Effector memory CD4-positive, alpha-beta T cell (primary cell): Measurements from ENCODE around the gene SSC5D.

Experiments used
- DNase-seq, 3 donors: peaks; one replicate each; pipeline ENCODE4 v3.0.0-alpha.2; 2020
- H3K27ac ChIP-seq: 2 replicates; pipeline ENCODE4 v1.7.0; 2013; ENCODE audit warnings: mild to moderate bottlenecking, low read length, moderate library complexity; ENCODE audit not compliant: insufficient read depth, poor library complexity, severe bottlenecking
- H3K27me3 ChIP-seq: replicated peaks from 2 replicates; pipeline ENCODE4 v1.7.0; 2013; ENCODE audit warnings: mild to moderate bottlenecking, low read length; ENCODE audit not compliant: insufficient read depth, control insufficient read depth, poor library complexity, severe bottlenecking
- H3K36me3 ChIP-seq: 2 replicates; pipeline ENCODE4 v1.7.0; 2013; ENCODE audit warnings: mild to moderate bottlenecking, low read length, moderate library complexity; ENCODE audit not compliant: control insufficient read depth, insufficient read depth
- H3K4me1 ChIP-seq: 2 replicates; pipeline ENCODE4 v1.7.0; 2013; ENCODE audit warnings: low read length, mild to moderate bottlenecking; ENCODE audit not compliant: control insufficient read depth, insufficient read depth, poor library complexity, severe bottlenecking
- H3K4me3 ChIP-seq: 2 replicates; pipeline ENCODE4 v1.7.0; 2013; ENCODE audit warnings: low read length, low read depth, mild to moderate bottlenecking; ENCODE audit not compliant: insufficient read depth, poor library complexity, severe bottlenecking
- H3K9me3 ChIP-seq: 2 replicates; pipeline ENCODE4 v1.7.0; 2013; ENCODE audit warnings: mild to moderate bottlenecking, low read length, moderate library complexity; ENCODE audit not compliant: control insufficient read depth

SSC5D gene

DNA sequence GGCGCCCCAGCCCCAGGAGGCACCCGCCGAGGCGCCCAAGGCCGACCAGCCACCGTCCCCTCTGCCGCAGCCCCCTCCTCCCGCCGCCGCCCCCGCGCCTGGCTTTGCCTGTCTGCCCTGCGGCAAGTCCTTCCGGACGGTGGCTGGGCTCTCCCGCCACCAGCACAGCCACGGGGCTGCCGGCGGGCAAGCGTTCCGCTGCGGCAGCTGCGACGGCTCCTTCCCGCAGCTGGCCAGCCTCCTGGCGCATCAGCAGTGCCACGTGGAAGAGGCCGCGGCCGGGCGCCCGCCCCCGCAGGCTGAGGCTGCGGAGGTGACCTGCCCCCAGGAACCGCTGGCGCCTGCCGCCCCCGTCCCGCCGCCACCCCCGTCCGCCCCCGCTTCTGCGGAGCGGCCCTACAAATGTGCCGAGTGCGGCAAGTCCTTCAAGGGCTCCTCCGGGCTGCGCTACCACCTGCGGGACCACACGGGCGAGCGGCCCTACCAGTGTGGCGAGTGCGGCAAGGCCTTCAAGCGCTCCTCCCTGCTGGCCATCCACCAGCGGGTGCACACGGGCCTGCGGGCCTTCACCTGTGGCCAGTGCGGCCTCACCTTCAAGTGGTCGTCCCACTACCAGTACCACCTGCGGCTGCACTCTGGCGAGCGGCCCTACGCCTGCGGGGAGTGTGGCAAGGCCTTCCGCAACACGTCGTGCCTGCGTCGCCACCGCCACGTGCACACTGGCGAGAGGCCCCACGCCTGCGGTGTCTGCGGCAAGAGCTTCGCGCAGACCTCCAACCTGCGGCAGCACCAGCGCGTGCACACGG lies 5.9 kb upstream of the SSC5D start:
- Histone ChIP-seq H3K9me3 (no peaks in the 10 kb centered on the region), H3K4me1 (peaks cover 22% of the 10 kb centered on the region), H3K27ac (no peak overlapping the region), H3K27me3 (no peaks in the 10 kb centered on the region), H3K36me3 (peaks cover 19% of the 10 kb centered on the region), H3K4me3 (no peak overlapping the region)
- DNase-seq, result no peak

GRCh38 chr19:55482967-55483705 lies 5.1 kb upstream of the SSC5D start:
- peaks cover 19% of the 10 kb centered on the region for H3K36me3 ChIP-seq
- DNase-seq, result no peak
- H3K9me3 ChIP-seq, result no peaks in the 10 kb centered on the region
- H3K4me3 ChIP-seq, result no peak overlapping the region
- H3K4me1 ChIP-seq, result peaks cover 19% of the 10 kb centered on the region
- H3K27me3 ChIP-seq, result no peaks in the 10 kb centered on the region
- H3K27ac ChIP-seq, result no peak overlapping the region

GRCh38 chr19:55483706-55484592 lies 4.3 kb upstream of the SSC5D start:
- H3K9me3 ChIP-seq, result no peaks in the 10 kb centered on the region
- peak overlapping the region; percentile 75 for H3K4me3 ChIP-seq
- H3K27ac ChIP-seq, result peak overlapping the region; percentile 58
- peaks cover 19% of the 10 kb centered on the region for H3K4me1 ChIP-seq
- DNase-seq, result no peak
- H3K27me3 ChIP-seq, result no peaks in the 10 kb centered on the region
- peaks cover 19% of the 10 kb centered on the region for H3K36me3 ChIP-seq

GRCh38 chr19:55484593-55485438 lies 3.4 kb upstream of the SSC5D start, which contains the start of gene NAT14:
TSS of gene NAT14 (plus strand) at chr19:55485188. CDS start at chr19:55485709, 521 bp downstream.
- DNase-seq, result peak; percentile 32 to 57 (median 50)
- Histone ChIP-seq H3K27me3 (no peaks in the 10 kb centered on the region), H3K4me1 (peaks cover 19% of the 10 kb centered on the region)

DNA sequence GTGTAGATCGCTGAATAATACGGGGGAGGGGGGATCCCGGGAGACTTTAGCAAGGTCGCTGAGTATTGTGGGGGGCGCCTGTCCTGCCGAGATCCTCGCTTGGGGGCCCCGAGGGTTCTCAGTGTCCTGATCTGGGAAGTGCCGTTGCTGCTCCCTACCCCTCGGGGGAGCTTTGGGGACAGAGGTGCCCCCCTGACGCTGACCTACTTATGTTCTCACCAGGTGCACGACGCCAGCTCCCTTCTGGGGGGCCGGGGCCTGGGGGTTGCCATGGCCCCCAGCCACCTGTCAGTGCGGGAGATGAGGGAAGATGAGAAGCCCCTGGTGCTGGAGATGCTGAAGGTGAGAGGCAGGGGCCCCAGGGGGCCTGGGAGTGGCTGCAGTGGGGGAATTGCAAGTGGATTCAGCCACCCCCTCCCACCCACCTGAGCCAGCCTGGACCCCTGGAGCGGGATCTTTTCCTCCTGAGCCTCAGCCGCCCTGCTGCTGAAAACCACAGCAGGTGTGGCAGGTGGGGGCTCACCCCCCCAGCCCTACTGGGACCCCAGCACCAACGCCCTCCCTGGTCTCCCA lies 2.7 kb upstream of the SSC5D start:
- H3K27ac ChIP-seq, result peak overlapping the region; percentile 58
- H3K4me3 ChIP-seq, result peak overlapping the region; percentile 75
- H3K27me3 ChIP-seq, result no peaks in the 10 kb centered on the region
- H3K36me3 ChIP-seq, result peaks cover 19% of the 10 kb centered on the region
- no peak for DNase-seq
- H3K4me1 ChIP-seq, result peaks cover 19% of the 10 kb centered on the region
- H3K9me3 ChIP-seq, result no peaks in the 10 kb centered on the region

More at GRCh38 chr19:55484593-55485438, 3.4 kb upstream of the SSC5D start, which contains the start of gene NAT14:
- Histone ChIP-seq H3K4me3 (peak within 1 kb of the TSS; percentile 75), H3K27ac (peak within 1 kb of the TSS; percentile 58), H3K9me3 (no peaks in the 10 kb centered on the region), H3K36me3 (peaks cover 19% of the 10 kb centered on the region)

- no peak for DNase-seq
- Histone ChIP-seq H3K9me3 (no peaks in the 10 kb centered on the region), H3K4me3 (no peak overlapping the region), H3K4me1 (peaks cover 19% of the 10 kb centered on the region), H3K36me3 (peaks cover 13% of the 10 kb centered on the region), H3K27ac (no peak overlapping the region), H3K27me3 (no peaks in the 10 kb centered on the region)
Measured at GRCh38 chr19:55486043-55486970, 1.9 kb upstream of the SSC5D start.

- H3K4me3 ChIP-seq, result no peak overlapping the region
- H3K36me3 ChIP-seq, result peaks cover 11% of the 10 kb centered on the region
- H3K27me3 ChIP-seq, result no peaks in the 10 kb centered on the region
- no peak for DNase-seq
- H3K4me1 ChIP-seq, result peaks cover 19% of the 10 kb centered on the region
- no peak overlapping the region for H3K27ac ChIP-seq
- H3K9me3 ChIP-seq, result no peaks in the 10 kb centered on the region
Measured at GRCh38 chr19:55486971-55487923, 989 bp upstream of the SSC5D start.
